Measurements from ENCODE around the gene TSPAN14.
A peak's percentile ranks its signal among the peaks of the same experiment; 100 is the strongest.
"Not testable (repeated sequence)": the region's sequence is repeated elsewhere in the genome, so short reads cannot be mapped to it uniquely, and the experiment has no call there.

Gene TSPAN14

DNA sequence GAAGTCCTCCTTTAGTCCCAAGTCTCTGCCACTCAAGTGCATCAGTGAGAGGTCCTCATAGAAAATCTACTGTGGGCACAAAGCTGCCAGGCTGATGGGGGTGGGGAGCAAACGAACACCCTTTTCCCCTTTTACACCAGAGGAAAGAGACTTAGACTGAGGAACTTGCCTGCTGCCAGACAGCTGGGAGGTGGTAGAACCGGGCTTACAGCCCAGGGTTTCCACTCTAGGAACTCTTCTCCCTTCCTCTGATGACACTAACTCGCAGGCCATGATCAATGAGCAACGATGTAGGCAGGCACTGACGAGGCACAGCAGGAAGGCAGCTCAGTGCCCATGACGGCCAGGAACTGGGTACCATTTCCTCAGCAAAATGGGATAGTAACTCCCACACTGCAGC is 72.6 kb downstream of the TSPAN14 start:
- Mint-ChIP-seq H3K27ac (peak overlapping the region; percentile 48), H3K9me3 (no peaks in the 10 kb centered on the region), H3K36me3 (ENCODE audit: low read depth) (peaks cover 24% of the 10 kb centered on the region), H3K4me3 (peak overlapping the region; percentile 13), H3K27me3 (ENCODE audit: low read depth) (no peaks in the 10 kb centered on the region), H3K4me1 (ENCODE audit: low read depth) (peaks cover 55% of the 10 kb centered on the region)
- no peak for DNase-seq (ENCODE audit: low spot score)

DNA sequence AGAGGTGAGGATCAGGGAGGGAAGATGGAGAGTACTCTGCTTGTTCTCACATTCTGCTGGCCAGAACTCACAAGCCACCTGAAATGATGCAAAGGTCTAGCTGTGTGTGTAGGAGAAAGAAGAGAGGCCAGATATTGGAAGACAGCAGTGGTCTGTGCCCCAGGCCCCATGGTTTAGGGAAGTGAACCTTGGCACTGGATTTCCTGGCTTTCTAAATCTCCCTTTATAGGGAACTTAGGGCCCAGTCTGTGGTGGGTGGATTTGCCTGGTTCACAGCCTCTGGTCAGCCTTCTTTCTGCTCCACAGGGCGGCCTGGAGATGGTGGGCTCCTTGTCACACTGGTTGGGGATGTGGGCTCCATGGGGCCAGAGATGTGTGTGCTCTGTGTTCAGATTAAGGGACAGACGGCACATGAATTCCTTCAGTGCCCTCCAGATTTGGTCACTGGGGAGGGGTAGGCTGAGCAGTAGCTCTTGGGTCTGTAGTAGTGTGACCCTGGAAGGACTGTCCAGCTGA is 74.1 kb downstream of the TSPAN14 start:
- Mint-ChIP-seq H3K4me3 (no peak overlapping the region), H3K4me1 (ENCODE audit: low read depth) (peaks cover 64% of the 10 kb centered on the region), H3K27ac (peak overlapping the region; percentile 44)

DNA sequence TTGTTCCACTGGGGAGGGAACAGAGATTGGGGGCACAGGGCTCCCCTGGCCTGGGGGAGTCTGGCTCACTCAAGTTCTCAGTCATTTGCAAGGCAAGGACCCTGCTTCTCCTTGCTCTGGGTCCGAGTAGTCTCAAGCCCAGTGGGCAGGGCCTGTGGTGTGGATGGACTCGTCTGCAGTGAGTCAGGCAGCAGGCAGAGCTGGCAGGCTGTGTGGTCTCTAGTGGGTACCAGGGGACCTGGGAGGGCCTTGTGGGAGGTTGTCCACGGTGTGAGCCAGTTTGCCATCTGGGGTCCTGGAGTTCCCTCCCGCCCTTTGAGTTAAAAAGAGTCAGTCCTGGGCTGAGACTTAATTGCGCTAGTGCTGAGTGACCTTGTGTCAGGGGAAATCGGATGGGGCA is 74.8 kb downstream of the TSPAN14 start:
- peaks cover 64% of the 10 kb centered on the region for H3K4me1 Mint-ChIP-seq (ENCODE audit: low read depth)

More for the DNA sequence above, 74.1 kb downstream of the TSPAN14 start:
- H3K36me3 Mint-ChIP-seq (ENCODE audit: low read depth), result peaks cover 33% of the 10 kb centered on the region
- H3K27me3 Mint-ChIP-seq (ENCODE audit: low read depth), result no peaks in the 10 kb centered on the region
- H3K9me3 Mint-ChIP-seq, result no peaks in the 10 kb centered on the region
- DNase-seq (ENCODE audit: low spot score), result no peak

DNA sequence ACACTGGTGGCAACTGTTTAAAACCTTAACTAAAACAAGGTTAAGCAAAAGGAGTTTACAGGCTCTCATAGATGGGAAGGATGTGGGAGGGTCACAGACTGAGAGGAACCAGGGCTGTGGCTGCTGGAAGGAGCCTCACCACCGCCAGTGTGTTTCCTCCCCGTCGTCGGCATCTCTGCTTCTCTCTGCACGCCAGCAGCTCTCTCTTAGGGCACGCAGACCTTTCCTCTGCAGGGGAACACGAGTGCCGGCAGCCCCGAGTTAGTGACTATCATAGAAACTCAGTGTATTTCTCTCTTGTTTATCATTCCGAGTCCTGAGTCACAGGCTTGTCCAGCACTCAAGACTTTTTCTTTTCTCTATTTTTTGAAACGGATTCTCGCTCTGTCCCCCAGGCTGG is 75.5 kb downstream of the TSPAN14 start:
- Mint-ChIP-seq H3K9me3 (no peaks in the 10 kb centered on the region), H3K27ac (peak overlapping the region; percentile 76), H3K4me3 (peak overlapping the region; percentile 50), H3K4me1 (ENCODE audit: low read depth) (peaks cover 59% of the 10 kb centered on the region), H3K27me3 (ENCODE audit: low read depth) (no peaks in the 10 kb centered on the region), H3K36me3 (ENCODE audit: low read depth) (peaks cover 25% of the 10 kb centered on the region)
- DNase-seq (ENCODE audit: low spot score), result peak; percentile 18

More for the DNA sequence above, 74.8 kb downstream of the TSPAN14 start:
- H3K27ac Mint-ChIP-seq, result peak overlapping the region; percentile 76
- H3K27me3 Mint-ChIP-seq (ENCODE audit: low read depth), result no peaks in the 10 kb centered on the region
- H3K9me3 Mint-ChIP-seq, result no peaks in the 10 kb centered on the region
- peak overlapping the region; percentile 50 for H3K4me3 Mint-ChIP-seq
- no peak for DNase-seq (ENCODE audit: low spot score)
- H3K36me3 Mint-ChIP-seq (ENCODE audit: low read depth), result peaks cover 32% of the 10 kb centered on the region

DNA sequence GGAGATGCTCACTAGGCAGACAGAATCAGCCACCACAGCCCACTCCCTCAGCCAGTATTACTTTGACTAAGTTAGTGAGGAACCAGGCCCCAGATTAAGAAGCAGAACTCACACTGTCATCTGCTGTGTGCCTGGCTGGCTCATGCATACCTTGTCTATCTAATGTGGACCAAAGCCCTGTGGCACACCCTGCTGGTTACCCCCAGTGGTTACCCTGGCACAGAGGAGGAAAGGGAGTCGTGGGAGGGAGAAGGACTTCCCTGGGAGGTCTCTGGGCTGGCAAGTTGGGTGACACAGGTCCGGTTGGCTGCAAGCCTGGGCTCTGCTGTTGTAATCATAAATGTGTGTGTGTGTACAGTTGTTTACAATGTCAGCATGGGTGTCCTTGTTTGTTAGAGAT is 76.1 kb downstream of the TSPAN14 start:
- DNase-seq (ENCODE audit: low spot score), result peak; percentile 35
- H3K27ac Mint-ChIP-seq, result peak overlapping the region; percentile 76

DNA sequence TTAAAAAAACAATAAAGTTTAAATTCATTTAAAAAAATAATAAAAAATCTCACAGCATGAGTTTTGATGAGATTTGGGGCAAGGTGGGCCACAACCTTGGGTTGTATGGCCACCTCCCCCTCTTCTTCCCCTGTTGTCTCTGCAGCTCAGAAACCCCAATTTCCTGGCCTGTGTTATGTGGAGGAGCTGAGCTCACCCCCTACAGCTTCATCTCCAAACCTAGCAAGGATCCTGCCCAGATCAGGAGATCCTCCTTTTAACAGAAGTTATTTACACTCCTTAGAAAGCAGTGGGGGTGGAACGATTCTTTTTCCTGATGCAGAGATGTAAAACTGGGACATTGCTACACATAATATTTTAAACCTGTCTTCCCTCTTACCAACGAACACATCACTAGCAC is 76.7 kb downstream of the TSPAN14 start:
- no peak for DNase-seq (ENCODE audit: low spot score)
- H3K4me1 Mint-ChIP-seq (ENCODE audit: low read depth), result peaks cover 59% of the 10 kb centered on the region
- H3K27me3 Mint-ChIP-seq (ENCODE audit: low read depth), result no peaks in the 10 kb centered on the region
- H3K27ac Mint-ChIP-seq, result peak overlapping the region; percentile 49
- peaks cover 28% of the 10 kb centered on the region for H3K36me3 Mint-ChIP-seq (ENCODE audit: low read depth)
- peak overlapping the region; percentile 69 for H3K4me3 Mint-ChIP-seq
- no peaks in the 10 kb centered on the region for H3K9me3 Mint-ChIP-seq

More for the DNA sequence above, 76.1 kb downstream of the TSPAN14 start:
- Mint-ChIP-seq H3K27me3 (ENCODE audit: low read depth) (no peaks in the 10 kb centered on the region), H3K9me3 (no peaks in the 10 kb centered on the region), H3K36me3 (ENCODE audit: low read depth) (peaks cover 25% of the 10 kb centered on the region), H3K4me3 (peak overlapping the region; percentile 50), H3K4me1 (ENCODE audit: low read depth) (peaks cover 58% of the 10 kb centered on the region)

DNA sequence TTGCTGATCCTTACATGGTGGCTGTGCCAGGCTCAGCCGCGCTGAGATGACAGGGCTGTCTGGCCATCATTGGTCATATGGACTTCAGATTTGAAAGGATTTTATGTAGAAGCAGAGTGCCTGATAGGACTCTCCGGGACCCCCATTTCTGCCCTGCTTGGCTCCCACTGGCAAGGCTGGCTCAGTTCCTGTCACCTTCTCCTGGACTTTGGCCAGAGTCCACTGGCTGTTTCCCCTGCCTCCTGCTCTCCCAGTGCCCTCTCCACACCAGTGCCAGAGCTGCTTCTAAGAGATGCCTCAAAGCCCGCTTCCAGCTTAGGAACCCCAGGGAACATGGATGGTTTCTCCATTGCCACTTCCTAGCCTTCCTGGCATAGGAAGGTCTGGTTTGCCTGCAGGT is 78.5 kb downstream of the TSPAN14 start:
- Mint-ChIP-seq H3K4me3 (peak overlapping the region; percentile 50), H3K27me3 (ENCODE audit: low read depth) (no peaks in the 10 kb centered on the region)

DNA sequence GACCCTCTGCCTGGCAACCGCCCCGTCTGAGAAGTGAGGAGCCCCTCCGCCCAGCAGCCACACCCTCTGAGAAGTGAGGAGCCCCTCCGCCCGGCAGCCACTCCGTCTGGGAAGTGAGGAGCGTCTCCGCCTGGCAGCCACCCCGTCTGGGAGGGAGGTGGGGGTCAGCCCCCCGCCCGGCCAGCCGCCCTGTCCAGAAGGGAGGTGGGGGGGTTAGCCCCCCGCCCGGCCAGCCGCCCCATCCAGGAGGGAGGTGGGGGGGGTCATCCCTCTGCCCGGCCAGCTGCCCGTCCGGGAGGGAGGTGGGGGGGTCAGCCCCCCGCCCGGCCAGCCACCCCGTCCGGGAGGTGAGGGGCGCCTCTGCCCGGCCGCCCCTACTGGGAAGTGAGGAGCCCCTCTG is 79.9 kb downstream of the TSPAN14 start:
- not testable (repeated sequence) for H3K27ac Mint-ChIP-seq; H3K27me3 Mint-ChIP-seq (ENCODE audit: low read depth); H3K9me3 Mint-ChIP-seq; DNase-seq (ENCODE audit: low spot score); H3K4me3 Mint-ChIP-seq
- Mint-ChIP-seq H3K36me3 (ENCODE audit: low read depth) (peaks cover 15% of the 10 kb centered on the region), H3K4me1 (ENCODE audit: low read depth) (peaks cover 41% of the 10 kb centered on the region)

More for the DNA sequence above, 78.5 kb downstream of the TSPAN14 start:
- no peak for DNase-seq (ENCODE audit: low spot score)
- Mint-ChIP-seq H3K27ac (peak overlapping the region; percentile 45), H3K4me1 (ENCODE audit: low read depth) (peaks cover 49% of the 10 kb centered on the region), H3K9me3 (no peaks in the 10 kb centered on the region), H3K36me3 (ENCODE audit: low read depth) (peaks cover 18% of the 10 kb centered on the region)

DNA sequence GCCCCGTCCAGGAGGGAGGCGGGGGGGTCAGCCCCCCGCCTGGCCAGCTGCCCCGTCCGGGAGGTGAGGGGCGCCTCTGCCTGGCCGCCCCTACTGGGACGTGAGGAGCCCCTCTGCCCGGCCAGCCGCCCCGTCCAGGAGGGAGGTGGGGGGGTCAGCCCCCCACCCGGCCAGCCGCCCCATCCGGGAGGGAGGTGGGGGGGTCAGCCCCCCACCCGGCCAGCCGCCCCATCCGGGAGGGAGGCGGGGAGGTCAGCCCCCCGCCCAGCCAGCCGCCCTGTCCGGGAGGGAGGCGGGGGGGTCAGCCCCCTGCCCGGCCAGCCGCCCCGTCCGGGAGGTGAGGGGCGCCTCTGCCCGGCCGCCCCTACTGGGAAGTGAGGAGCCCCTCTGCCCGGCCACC is 80.5 kb downstream of the TSPAN14 start:
- H3K4me3 Mint-ChIP-seq; DNase-seq (ENCODE audit: low spot score): not testable (repeated sequence)
- peaks cover 35% of the 10 kb centered on the region for H3K4me1 Mint-ChIP-seq (ENCODE audit: low read depth)

DNA sequence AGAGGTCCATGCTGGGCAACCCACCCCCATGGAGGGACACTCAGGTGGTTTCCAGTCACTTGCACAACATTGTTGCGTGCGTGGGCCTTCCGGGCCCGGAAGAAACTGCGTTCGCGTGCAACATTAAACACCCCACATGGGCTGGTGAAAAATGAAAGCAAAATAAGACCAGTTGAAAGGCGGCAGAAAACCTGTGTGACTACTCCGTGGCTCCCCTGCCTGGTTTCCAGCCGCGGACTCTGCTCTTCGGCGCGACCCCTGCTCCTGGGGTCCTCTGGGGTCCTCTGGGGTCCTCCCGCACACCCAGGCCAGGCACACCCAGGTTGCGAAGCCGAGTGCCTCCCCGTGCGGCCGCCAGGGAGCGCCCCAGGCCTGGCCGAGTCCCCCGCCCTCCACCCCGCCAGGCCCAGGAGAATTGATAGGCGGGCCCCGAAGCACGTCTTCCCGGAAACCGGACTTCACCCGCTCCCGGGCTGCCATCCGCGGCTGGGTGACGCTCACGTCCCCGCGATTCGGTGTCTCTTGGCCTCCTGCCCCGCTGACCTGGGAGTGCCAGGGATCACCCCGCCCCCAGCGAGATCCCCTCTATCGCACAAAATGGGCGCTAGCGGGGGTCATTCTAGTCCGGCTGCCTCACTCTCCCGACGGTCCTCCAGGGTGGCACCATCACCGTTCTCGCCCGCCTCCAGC is 81.7 kb downstream of the TSPAN14 start:
- H3K4me1 Mint-ChIP-seq (ENCODE audit: low read depth), result peaks cover 28% of the 10 kb centered on the region

More for the DNA sequence above, 80.5 kb downstream of the TSPAN14 start:
- not testable (repeated sequence) for H3K27ac Mint-ChIP-seq; H3K9me3 Mint-ChIP-seq; H3K27me3 Mint-ChIP-seq (ENCODE audit: low read depth)
- H3K36me3 Mint-ChIP-seq (ENCODE audit: low read depth), result peaks cover 15% of the 10 kb centered on the region

DNA sequence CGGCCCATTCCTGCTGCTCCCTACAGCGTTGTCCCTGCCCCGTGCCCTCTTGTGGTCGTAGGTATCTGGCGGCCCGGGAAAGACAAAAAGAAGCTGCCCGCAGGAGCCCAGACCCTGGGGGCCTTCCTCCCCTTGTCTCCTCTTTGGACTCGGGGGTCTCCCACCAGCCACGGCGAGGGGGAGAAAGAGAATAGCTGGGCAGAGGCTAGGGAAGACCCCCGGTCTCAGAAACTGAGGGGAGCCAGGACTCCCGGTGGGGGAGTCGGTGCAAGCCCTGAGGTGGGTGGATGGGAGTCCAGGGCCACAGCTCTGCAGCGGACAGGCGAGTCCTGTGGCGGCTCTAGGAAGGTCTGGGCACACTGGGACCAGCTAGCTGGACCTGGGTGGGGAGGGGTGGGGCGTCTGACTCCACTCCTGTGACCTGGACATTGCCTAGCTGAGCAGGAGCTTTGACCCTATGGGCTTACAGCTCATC is 82.3 kb downstream of the TSPAN14 start:
- H3K4me3 Mint-ChIP-seq, result peak overlapping the region; percentile 91
- peak overlapping the region; percentile 96 for H3K27ac Mint-ChIP-seq
- H3K9me3 Mint-ChIP-seq, result no peaks in the 10 kb centered on the region
- peaks cover 15% of the 10 kb centered on the region for H3K36me3 Mint-ChIP-seq (ENCODE audit: low read depth)
- H3K4me1 Mint-ChIP-seq (ENCODE audit: low read depth), result peaks cover 26% of the 10 kb centered on the region
- H3K27me3 Mint-ChIP-seq (ENCODE audit: low read depth), result no peaks in the 10 kb centered on the region
- DNase-seq (ENCODE audit: low spot score), result no peak

More for the DNA sequence above, 81.7 kb downstream of the TSPAN14 start:
- DNase-seq (ENCODE audit: low spot score), result peak; percentile 74
- Mint-ChIP-seq H3K4me3 (peak overlapping the region; percentile 91), H3K27me3 (ENCODE audit: low read depth) (no peaks in the 10 kb centered on the region), H3K9me3 (no peaks in the 10 kb centered on the region), H3K27ac (peak overlapping the region; percentile 96), H3K36me3 (ENCODE audit: low read depth) (peaks cover 15% of the 10 kb centered on the region)

DNA sequence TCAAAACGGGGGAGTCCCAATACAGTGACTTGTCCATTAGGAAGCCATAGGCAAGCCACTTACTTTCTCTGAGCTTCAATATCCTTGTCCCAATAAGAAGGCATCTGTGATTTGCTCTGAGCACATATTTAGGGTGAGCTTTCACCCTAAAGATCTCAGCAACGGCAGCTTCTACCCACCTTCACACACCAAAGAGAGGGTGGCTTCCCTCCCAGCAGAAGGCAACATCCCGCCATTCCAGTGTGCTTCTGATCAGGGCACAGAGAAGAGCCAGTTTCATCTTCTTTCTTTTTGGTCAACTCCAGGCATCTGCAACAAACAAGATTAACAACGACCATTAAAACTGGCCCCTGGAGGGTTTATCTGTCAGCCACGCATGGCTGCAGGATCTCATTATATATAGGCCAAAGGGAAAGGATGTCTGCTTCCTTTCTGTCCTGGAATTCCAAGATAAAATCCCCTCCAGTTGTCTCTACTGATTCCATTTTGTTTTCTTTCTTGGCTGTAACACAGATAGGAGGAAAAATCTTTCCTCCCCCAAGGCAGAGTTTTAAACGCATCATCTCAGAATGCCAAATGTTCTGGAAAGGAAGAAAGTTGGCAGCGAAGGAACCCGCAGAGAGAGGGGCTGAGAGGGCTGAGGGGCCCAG is 83.1 kb downstream of the TSPAN14 start:
- Mint-ChIP-seq H3K36me3 (ENCODE audit: low read depth) (peaks cover 10% of the 10 kb centered on the region), H3K4me3 (peak overlapping the region; percentile 91), H3K27me3 (ENCODE audit: low read depth) (no peaks in the 10 kb centered on the region), H3K27ac (peak overlapping the region; percentile 87), H3K9me3 (no peaks in the 10 kb centered on the region), H3K4me1 (ENCODE audit: low read depth) (peaks cover 19% of the 10 kb centered on the region)
- DNase-seq (ENCODE audit: low spot score), result no peak

DNA sequence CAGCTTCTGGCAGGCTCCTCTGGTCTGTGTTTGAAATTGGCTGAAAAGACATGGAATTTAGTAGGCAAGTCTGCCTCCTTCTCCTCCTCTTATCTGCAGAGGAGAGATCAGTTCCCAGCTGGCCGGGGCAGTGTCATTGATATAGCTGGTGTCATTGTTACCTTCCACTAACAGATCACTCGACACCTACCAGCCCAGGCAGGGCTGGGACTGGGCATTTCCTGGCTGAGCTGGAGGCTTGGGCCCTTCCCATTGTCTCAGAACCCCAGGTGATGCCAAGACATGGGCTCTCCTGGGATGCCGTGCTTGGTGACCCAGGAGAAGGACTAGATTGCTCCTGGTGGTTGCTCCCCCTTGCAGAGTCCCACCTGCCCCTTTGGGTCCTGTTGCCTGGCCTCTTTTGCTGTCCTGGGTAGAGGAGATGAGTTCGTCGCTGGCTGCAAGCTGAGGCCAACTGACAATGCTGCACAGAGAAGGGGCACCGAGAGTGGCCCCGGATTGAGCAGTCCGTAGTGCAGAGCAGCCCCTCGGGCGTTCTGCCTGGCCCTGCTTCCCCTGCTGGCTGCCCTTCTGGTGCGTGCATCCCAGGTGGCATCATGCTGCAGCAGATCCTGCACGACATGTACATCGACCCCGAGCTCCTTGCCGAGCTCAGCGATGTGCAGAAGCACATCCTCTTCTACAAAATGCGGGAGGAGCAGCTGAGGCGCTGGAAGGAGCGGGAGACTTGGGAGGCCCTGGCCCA is 83.8 kb downstream of the TSPAN14 start, which contains the start of gene SH2D4B:
SH2D4B (plus strand) TSS at position 167 of the 745 bp plus-strand sequence; CDS start at position 597, 430 bp downstream.
- peak within 1 kb of the TSS; percentile 91 for H3K4me3 Mint-ChIP-seq
- peaks cover 4% of the 10 kb centered on the region for H3K36me3 Mint-ChIP-seq (ENCODE audit: low read depth)
- no peak for DNase-seq (ENCODE audit: low spot score)
- H3K27ac Mint-ChIP-seq, result peak within 1 kb of the TSS; percentile 87
- peaks cover 13% of the 10 kb centered on the region for H3K4me1 Mint-ChIP-seq (ENCODE audit: low read depth)
- no peaks in the 10 kb centered on the region for H3K9me3 Mint-ChIP-seq
- no peaks in the 10 kb centered on the region for H3K27me3 Mint-ChIP-seq (ENCODE audit: low read depth)

All from T-helper 2 cell treated with Interferon-gamma antibody and Interleukin-4, amounts not matched to agents 5 μg/mL and 100 μg/mL, for 36 hours (primary cell).